DND-41 (cell line): Measurements from ENCODE around the gene RNF138.

Experiments
- ATAC-seq: fragments of 200-7000 bp; cut with Tn5 transposase; 3 replicates; pipeline ENCODE4 v1.9.1; 2021; ENCODE audit warnings: low read depth; ENCODE audit not compliant: insufficient read depth
- DNase-seq: peaks from one replicate; pipeline ENCODE4 v3.0.0-alpha.2; 2020
- H2AFZ ChIP-seq: 2 replicates; pipeline ENCODE4 v1.6.0; 2012; ENCODE audit warnings: low read depth, low read length
- H3K27ac ChIP-seq: 2 replicates; pipeline ENCODE4 v1.5.1; 2012; ENCODE audit warnings: low read length, inconsistent platforms
- H3K27me3 ChIP-seq: fragments of 200-600 bp; sonication (generic); 2 replicates; pipeline ENCODE4 v1.6.0; 2012; ENCODE audit warnings: low read length, mild to moderate bottlenecking, inconsistent platforms; ENCODE audit not compliant: insufficient read depth, poor library complexity
- H3K36me3 ChIP-seq: 2 replicates; pipeline ENCODE4 v1.5.1; 2012; ENCODE audit warnings: low read length, inconsistent platforms; ENCODE audit not compliant: insufficient read depth
- H3K4me1 ChIP-seq: 2 replicates; pipeline ENCODE4 v1.5.1; 2012; ENCODE audit warnings: mild to moderate bottlenecking, low read length; ENCODE audit not compliant: insufficient read depth
- H3K4me2 ChIP-seq: 2 replicates; pipeline ENCODE4 v1.6.0; 2012; ENCODE audit warnings: mild to moderate bottlenecking, moderate library complexity, low read length, inconsistent platforms; ENCODE audit not compliant: insufficient read depth
- H3K4me3 ChIP-seq, 2 experiments: fragments of 200-600 bp in 1 of 2; shearing (Covaris generic) in 1 of 2; 2 replicates each; pipeline ENCODE4 v1.5.1; 2012 to 2016; ENCODE audit warnings: inconsistent platforms in 2 of 2, low read length in 2 of 2, mild to moderate bottlenecking in 2 of 2, low read depth in 1 of 2, moderate library complexity in 1 of 2
- H3K79me2 ChIP-seq: 2 replicates; pipeline ENCODE4 v1.6.0; 2012; ENCODE audit warnings: low read length, inconsistent platforms; ENCODE audit not compliant: insufficient read depth
- H3K9ac ChIP-seq: 2 replicates; pipeline ENCODE4 v1.6.0; 2012; ENCODE audit warnings: low read depth, mild to moderate bottlenecking, inconsistent platforms, low read length, moderate library complexity
- H3K9me3 ChIP-seq: 2 replicates; pipeline ENCODE4 v1.5.1; 2012; ENCODE audit warnings: low read length, moderate library complexity, mild to moderate bottlenecking, inconsistent platforms; ENCODE audit not compliant: insufficient read depth, severe bottlenecking
- H4K20me1 ChIP-seq: 2 replicates; pipeline ENCODE4 v1.6.0; 2012; ENCODE audit warnings: low read length; ENCODE audit not compliant: insufficient read depth
- CTCF ChIP-seq: IDR thresholded peaks from 2 replicates; pipeline ENCODE4 v1.5.1; 2012; ENCODE audit warnings: borderline replicate concordance, low read length, moderate library complexity, mild to moderate bottlenecking; ENCODE audit not compliant: poor library complexity, severe bottlenecking; ENCODE audit errors: extremely low read depth
- EZH2 ChIP-seq: IDR thresholded peaks from 3 replicates; pipeline ENCODE4 v1.6.1; 2012; ENCODE audit warnings: borderline replicate concordance, low read depth, mild to moderate bottlenecking, moderate library complexity, low read length, inconsistent platforms; ENCODE audit not compliant: severe bottlenecking

The RNF138 gene

GRCh38 chr18:32093523-32093922 lies 1.8 kb downstream of the RNF138 start:
- peaks cover 55% of the 10 kb centered on the region for H4K20me1 ChIP-seq
- TF ChIP-seq CTCF (no peak), EZH2 (no peak)
- H3K9me3 ChIP-seq, result no peaks in the 10 kb centered on the region
- no peaks in the 10 kb centered on the region for H3K27me3 ChIP-seq
- H3K9ac ChIP-seq, result peak overlapping the region; percentile 92
- H3K4me2 ChIP-seq, result peak overlapping the region; percentile 84
- DNase-seq (no peak), ATAC-seq (no peak)
- peak overlapping the region; percentile 95 to 98 for H3K4me3 ChIP-seq
- peak overlapping the region; percentile 94 for H3K27ac ChIP-seq
- peak overlapping the region; percentile 97 for H2AFZ ChIP-seq
- H3K4me1 ChIP-seq, result peaks cover 46% of the 10 kb centered on the region
- H3K79me2 ChIP-seq, result peaks cover 61% of the 10 kb centered on the region
- peaks cover 48% of the 10 kb centered on the region for H3K36me3 ChIP-seq

GRCh38 chr18:32095192-32095899 lies 3.7 kb downstream of the RNF138 start:
- ATAC-seq, result no peak
- no peak overlapping the region for H3K27ac ChIP-seq
- H3K79me2 ChIP-seq, result peaks cover 79% of the 10 kb centered on the region
- H3K9ac ChIP-seq, result peak overlapping the region; percentile 23; the same call in 1 of the 2 replicates
- peak overlapping the region; percentile 84 for H3K4me2 ChIP-seq
- TF ChIP-seq CTCF, result no peak
- TF ChIP-seq EZH2, result no peak
- peak overlapping the region in 1 of 2 experiments; percentile 31; a peak in 1 of 4 replicates for H3K4me3 ChIP-seq
- no peaks in the 10 kb centered on the region for H3K9me3 ChIP-seq
- peaks cover 46% of the 10 kb centered on the region for H3K4me1 ChIP-seq
- H4K20me1 ChIP-seq, result peaks cover 65% of the 10 kb centered on the region
- no peak overlapping the region for H2AFZ ChIP-seq
- DNase-seq, result no peak
- no peaks in the 10 kb centered on the region for H3K27me3 ChIP-seq
- H3K36me3 ChIP-seq, result peaks cover 60% of the 10 kb centered on the region

GRCh38 chr18:32095900-32096229 lies 4.2 kb downstream of the RNF138 start:
- peak overlapping the region; percentile 84 for H3K4me2 ChIP-seq

More at GRCh38 chr18:32095900-32096229, 4.2 kb downstream of the RNF138 start:
- no peaks in the 10 kb centered on the region for H3K27me3 ChIP-seq
- no peak for TF ChIP-seq EZH2
- no peak for TF ChIP-seq CTCF
- H3K9me3 ChIP-seq, result no peaks in the 10 kb centered on the region
- peaks cover 66% of the 10 kb centered on the region for H4K20me1 ChIP-seq
- no peak for ATAC-seq
- no peak for DNase-seq
- peaks cover 65% of the 10 kb centered on the region for H3K36me3 ChIP-seq
- H3K4me3 ChIP-seq, result no peak overlapping the region; a peak in 1 of 4 replicates
- H2AFZ ChIP-seq, result no peak overlapping the region
- H3K79me2 ChIP-seq, result peaks cover 84% of the 10 kb centered on the region
- peaks cover 46% of the 10 kb centered on the region for H3K4me1 ChIP-seq
- no peak overlapping the region for H3K9ac ChIP-seq
- no peak overlapping the region for H3K27ac ChIP-seq
